Peyer's patch (tissue), 4 donors: ENCODE measurements around the gene UBE2H.

Experiments
- POLR2A ChIP-seq, 2 donors: fragments of 450-650 bp; IDR thresholded peaks; one replicate each; pipeline ENCODE4 v1.5.1; 2017; ENCODE audit warnings: antibody characterized with exemption in 2 of 2, mild to moderate bottlenecking in 2 of 2, moderate library complexity in 2 of 2
- TF ChIP-seq, protein P1 (sequence below), 6 experiments: fragments of 450-650 bp in 4 of 6; fragments of 200-600 bp in 2 of 6; sonication (generic) in 1 of 6; IDR thresholded peaks; one replicate each; pipeline ENCODE4 v1.5.1; 2017 to 2019; ENCODE audit warnings: antibody characterized with exemption in 6 of 6, mild to moderate bottlenecking in 3 of 6, moderate library complexity in 1 of 6

DNA sequence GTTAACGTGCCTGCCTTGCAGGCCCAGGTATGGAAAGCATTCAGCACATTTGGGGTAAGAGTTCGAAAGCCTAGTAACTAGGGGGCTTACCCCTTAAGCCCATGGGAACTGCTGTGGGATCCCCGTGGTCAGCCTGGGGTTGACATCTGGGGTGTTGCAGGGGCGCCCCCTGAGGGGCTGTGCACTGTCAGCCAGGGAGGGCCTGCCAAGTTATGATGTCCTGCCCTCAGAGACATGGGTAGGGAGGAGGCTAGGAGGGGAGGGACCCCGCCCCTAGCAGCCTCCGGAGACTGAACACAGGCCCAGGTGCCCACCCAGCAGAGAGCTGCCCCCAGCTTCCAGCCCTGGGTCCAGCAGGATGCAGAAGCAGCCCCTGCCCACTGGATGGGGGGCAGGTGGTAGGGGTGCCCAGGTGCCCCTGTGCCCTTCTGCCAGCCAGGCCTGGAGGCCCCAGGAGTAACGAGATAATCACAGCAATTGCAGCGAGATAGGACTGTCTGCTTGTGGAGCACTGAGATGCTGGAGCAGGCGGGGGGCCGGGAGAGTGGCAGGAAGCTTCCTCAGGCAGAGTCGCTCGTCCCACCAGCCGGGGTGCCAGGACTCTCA lies 153.3 kb downstream of the UBE2H start:
- no peak for TF ChIP-seq POLR2A (IDR thresholded peaks at IDR 0.05)
- TF ChIP-seq, protein P1, sequence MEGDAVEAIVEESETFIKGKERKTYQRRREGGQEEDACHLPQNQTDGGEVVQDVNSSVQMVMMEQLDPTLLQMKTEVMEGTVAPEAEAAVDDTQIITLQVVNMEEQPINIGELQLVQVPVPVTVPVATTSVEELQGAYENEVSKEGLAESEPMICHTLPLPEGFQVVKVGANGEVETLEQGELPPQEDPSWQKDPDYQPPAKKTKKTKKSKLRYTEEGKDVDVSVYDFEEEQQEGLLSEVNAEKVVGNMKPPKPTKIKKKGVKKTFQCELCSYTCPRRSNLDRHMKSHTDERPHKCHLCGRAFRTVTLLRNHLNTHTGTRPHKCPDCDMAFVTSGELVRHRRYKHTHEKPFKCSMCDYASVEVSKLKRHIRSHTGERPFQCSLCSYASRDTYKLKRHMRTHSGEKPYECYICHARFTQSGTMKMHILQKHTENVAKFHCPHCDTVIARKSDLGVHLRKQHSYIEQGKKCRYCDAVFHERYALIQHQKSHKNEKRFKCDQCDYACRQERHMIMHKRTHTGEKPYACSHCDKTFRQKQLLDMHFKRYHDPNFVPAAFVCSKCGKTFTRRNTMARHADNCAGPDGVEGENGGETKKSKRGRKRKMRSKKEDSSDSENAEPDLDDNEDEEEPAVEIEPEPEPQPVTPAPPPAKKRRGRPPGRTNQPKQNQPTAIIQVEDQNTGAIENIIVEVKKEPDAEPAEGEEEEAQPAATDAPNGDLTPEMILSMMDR (IDR thresholded peaks at IDR 0.05), result no peak
